HepG2 (cell line): Measurements from ENCODE around the gene SSX2IP. TPM values are rescaled to one million over a fixed set of nuclear protein-coding genes. Genes with fewer than 3 reads are reported as not detected.

ENCODE experiments used
- BRD4 ChIP-seq: sonication (generic); formaldehyde crosslinking; IDR thresholded peaks from 2 replicates; pipeline ENCODE4 v1.4.0; 2020; ENCODE audit warnings: missing genetic modification reagents
- HINFP ChIP-seq: sonication (generic); formaldehyde crosslinking; IDR thresholded peaks from 2 replicates; pipeline ENCODE4 v1.4.0; 2020; ENCODE audit warnings: low read depth, mild to moderate bottlenecking, missing genetic modification reagents
- HNF1B ChIP-seq: sonication (generic); formaldehyde crosslinking; IDR thresholded peaks from 2 replicates; pipeline ENCODE4 v1.5.1; 2020; ENCODE audit warnings: mild to moderate bottlenecking, moderate library complexity, missing genetic modification reagents
- NCOR1 ChIP-seq: fragments of 200-600 bp; sonication (generic); IDR thresholded peaks from 2 replicates; pipeline ENCODE4 v1.7.0; 2017; ENCODE audit warnings: antibody characterized with exemption, low read length, borderline replicate concordance
- NR3C1 ChIP-seq: sonication (generic); formaldehyde crosslinking; IDR thresholded peaks from 2 replicates; pipeline ENCODE4 v1.4.0; 2020; ENCODE audit warnings: missing genetic modification reagents
- RFX1 ChIP-seq: fragments of 450-650 bp; IDR thresholded peaks from 2 replicates; pipeline ENCODE4 v1.6.1; 2017
- SKI ChIP-seq: fragments of 450-650 bp; IDR thresholded peaks from one replicate; pipeline ENCODE4 v1.6.1; 2018; ENCODE audit warnings: mild to moderate bottlenecking; ENCODE audit not compliant: partially characterized antibody
- SOX5 ChIP-seq: IDR thresholded peaks from 2 replicates; pipeline ENCODE4 v1.6.1; 2016; ENCODE audit warnings: borderline replicate concordance
- SP1 ChIP-seq, 2 experiments: fragments of 450-650 bp in 1 of 2; sonication (generic) in 1 of 2; formaldehyde crosslinking in 1 of 2; IDR thresholded peaks; 2 replicates each; pipeline versions ENCODE4 v1.4.0 to v1.6.1; 2016 to 2020; ENCODE audit warnings: missing genetic modification reagents in 1 of 2
- SP5 ChIP-seq: IDR thresholded peaks from 2 replicates; pipeline ENCODE4 v1.6.1; 2016; ENCODE audit warnings: low read depth, borderline replicate concordance
- U2AF1 ChIP-seq: fragments of 200-400 bp; formaldehyde crosslinking; optimal IDR thresholded peaks from 2 replicates; pipeline ENCODE3; 2017; ENCODE audit warnings: mild to moderate bottlenecking, low read depth, low read length
- YEATS2 ChIP-seq: sonication (generic); formaldehyde crosslinking; IDR thresholded peaks from 2 replicates; pipeline ENCODE4 v1.4.0; 2020; ENCODE audit warnings: missing genetic modification reagents, borderline replicate concordance
- ZFY ChIP-seq: sonication (generic); formaldehyde crosslinking; IDR thresholded peaks from 2 replicates; pipeline ENCODE4 v1.4.0; 2020; ENCODE audit warnings: missing genetic modification reagents
- ZKSCAN8 ChIP-seq: IDR thresholded peaks from 2 replicates; pipeline ENCODE4 v1.6.1; 2016; ENCODE audit warnings: borderline replicate concordance, missing genetic modification reagents, missing compliant biosample characterization
- ZMAT5 ChIP-seq: sonication (generic); formaldehyde crosslinking; IDR thresholded peaks from 2 replicates; pipeline ENCODE4 v1.5.0; 2020; ENCODE audit warnings: mild to moderate bottlenecking, low read depth, missing genetic modification reagents, borderline replicate concordance
- ZNF142 ChIP-seq: sonication (generic); formaldehyde crosslinking; IDR thresholded peaks from 2 replicates; pipeline ENCODE4 v1.4.0; 2020; ENCODE audit warnings: missing genetic modification reagents
- ZNF557 ChIP-seq: sonication (generic); formaldehyde crosslinking; IDR thresholded peaks from 2 replicates; pipeline ENCODE4 v1.4.0; 2020; ENCODE audit warnings: missing genetic modification reagents
- ZNF570 ChIP-seq: sonication (generic); formaldehyde crosslinking; IDR thresholded peaks from 2 replicates; pipeline ENCODE4 v1.4.0; 2020; ENCODE audit warnings: mild to moderate bottlenecking, missing genetic modification reagents, borderline replicate concordance
- ZNF788 ChIP-seq: sonication (generic); formaldehyde crosslinking; IDR thresholded peaks from 2 replicates; pipeline ENCODE4 v1.5.0; 2020; ENCODE audit warnings: mild to moderate bottlenecking, missing genetic modification reagents, borderline replicate concordance
- ZNF891 ChIP-seq: sonication (generic); formaldehyde crosslinking; IDR thresholded peaks from 2 replicates; pipeline ENCODE4 v1.5.0; 2020; ENCODE audit warnings: mild to moderate bottlenecking, missing genetic modification reagents
- ZSCAN20 ChIP-seq: sonication (generic); formaldehyde crosslinking; IDR thresholded peaks from 2 replicates; pipeline ENCODE4 v1.4.0; 2020; ENCODE audit warnings: missing genetic modification reagents, mild to moderate bottlenecking, borderline replicate concordance
- polyA plus RNA-seq, 8 experiments: library from polyadenylated mRNA; depleted of rRNA in 3 of 8; stranded (reverse) in 7 of 8; unstranded in 1 of 8; fragments of >200 nt; fragmentation: Illumina TruSeq in 4 of 8; extraction: Trizol in 4 of 8; gene quantifications; 2 replicates each; pipeline versions ENCODE4 v1.2.1 to v1.2.3, GENCODE V29; 2011 to 2016; ENCODE audit warnings: low read depth in 4 of 8, missing spikeins in 1 of 8, mixed read lengths in 1 of 8; ENCODE audit not compliant: insufficient read depth in 1 of 8
- total RNA-seq, 5 experiments: library from RNA; depleted of rRNA; stranded (reverse); fragments of >200 nt; fragmentation: Illumina TruSeq; extraction: Trizol; gene quantifications; 2 replicates each; pipeline ENCODE4 v1.2.3, GENCODE V29; 2016; ENCODE audit warnings: low read depth in 1 of 5

Gene SSX2IP
- total and polyA plus RNA-seq, 2 of the 13 experiments (the other 11 are each of a cell fraction or from before 2014, with no cell fraction given): 2.7 to 23.7 TPM

- TF ChIP-seq ZKSCAN8 (no peak), ZSCAN20 (CRISPR knock-in tag) (no peak), SOX5 (CRISPR knock-in tag) (0 out of 2 replicates have a peak, but pooled peaks have one; percentile 16), BRD4 (CRISPR knock-in tag) (no peak), ZNF788 (CRISPR knock-in tag) (no peak), NCOR1 (peak; percentile 21; the same call in 1 of the 2 replicates), YEATS2 (CRISPR knock-in tag) (0 out of 2 replicates have a peak, but pooled peaks have one; percentile 18), HNF1B (CRISPR knock-in tag) (no peak), RFX1 (peak; percentile 82), HINFP (peak; percentile 84), U2AF1 (peak; percentile 45), ZNF570 (CRISPR knock-in tag) (no peak), ZNF557 (no peak), ZFY (CRISPR knock-in tag) (peak; percentile 2; the same call in 1 of the 2 replicates), NR3C1 (CRISPR knock-in tag) (no peak), ZNF142 (CRISPR knock-in tag) (no peak), SP1 (IDR thresholded peaks at IDR 0.05) (no peak), SP1 (CRISPR knock-in tag; IDR thresholded peaks at IDR 0.05) (no peak), ZMAT5 (CRISPR knock-in tag) (no peak), SP5 (CRISPR knock-in tag) (peak; percentile 60; the same call in 1 of the 2 replicates), ZNF891 (CRISPR knock-in tag) (no peak), SKI (no peak)
These were observed at the start of gene SSX2IP (continued) for GRCh38 chr1:84690397-84691121.
